GM23338 (cell line): ENCODE measurements around the gene ATXN7L1. TPM values are rescaled to one million over a fixed set of nuclear protein-coding genes. Genes with fewer than 3 reads are reported as not detected.

Experiments used
- ATAC-seq: fragments of 200-7000 bp; cut with Tn5 transposase; 3 replicates; pipeline ENCODE4 v1.9.1; 2020
- DNase-seq: peaks from one replicate; pipeline ENCODE4 v3.0.0-alpha.2; 2015; ENCODE audit warnings: low spot score
- H2AFZ ChIP-seq: fragments of 200-600 bp; sonication (generic); 2 replicates; pipeline ENCODE4 v1.8.0; 2016; ENCODE audit warnings: antibody characterized with exemption, mild to moderate bottlenecking, moderate library complexity
- H3F3A ChIP-seq: fragments of 200-600 bp; sonication (generic); replicated peaks from 2 replicates; pipeline ENCODE4 v1.8.0; 2017; ENCODE audit warnings: antibody characterized with exemption, mixed run types, low read depth
- H3K27ac ChIP-seq: fragments of 200-600 bp; sonication (generic); 2 replicates; pipeline ENCODE4 v1.6.1; 2016; ENCODE audit warnings: low read depth
- H3K27me3 ChIP-seq: fragments of 200-600 bp; sonication (generic); 2 replicates; pipeline ENCODE4 v1.8.0; 2016; ENCODE audit warnings: mild to moderate bottlenecking, mixed run types, moderate library complexity; ENCODE audit not compliant: insufficient read depth
- H3K36me3 ChIP-seq: fragments of 200-600 bp; sonication (generic); 2 replicates; pipeline ENCODE4 v1.8.0; 2016; ENCODE audit warnings: mild to moderate bottlenecking; ENCODE audit not compliant: insufficient read depth
- H3K4me1 ChIP-seq: fragments of 200-600 bp; sonication (generic); 2 replicates; pipeline ENCODE4 v1.8.0; 2016; ENCODE audit warnings: mild to moderate bottlenecking, moderate library complexity; ENCODE audit not compliant: insufficient read depth
- H3K4me2 ChIP-seq: fragments of 200-600 bp; sonication (generic); 2 replicates; pipeline ENCODE4 v1.7.1; 2017; ENCODE audit warnings: mixed run types
- H3K4me3 ChIP-seq: fragments of 200-600 bp; sonication (generic); 2 replicates; pipeline ENCODE4 v1.6.1; 2016; ENCODE audit warnings: mixed run types
- H3K79me2 ChIP-seq: fragments of 200-600 bp; sonication (generic); replicated peaks from 2 replicates; pipeline ENCODE4 v1.8.0; 2017; ENCODE audit warnings: mild to moderate bottlenecking; ENCODE audit not compliant: insufficient read depth
- H3K9me2 ChIP-seq: fragments of 200-600 bp; sonication (generic); 2 replicates; pipeline ENCODE4 v1.8.0; 2017; ENCODE audit not compliant: insufficient read depth
- H4K20me1 ChIP-seq: fragments of 200-600 bp; sonication (generic); replicated peaks from 2 replicates; pipeline ENCODE4 v1.8.0; 2017; ENCODE audit warnings: mild to moderate bottlenecking; ENCODE audit not compliant: insufficient read depth
- H3K27ac Mint-ChIP-seq: 2 replicates; pipeline ENCODE4 v1.8.0; 2020; ENCODE audit warnings: inconsistent platforms, mild to moderate bottlenecking, moderate library complexity, mixed read lengths
- H3K27me3 Mint-ChIP-seq: 3 replicates; pipeline ENCODE4 v1.8.0; 2022; ENCODE audit warnings: low read depth, mild to moderate bottlenecking, moderate library complexity, mixed read lengths, inconsistent platforms; ENCODE audit not compliant: insufficient read depth, poor library complexity
- H3K36me3 Mint-ChIP-seq: 3 replicates; pipeline ENCODE4 v1.8.0; 2021; ENCODE audit warnings: low read depth, mild to moderate bottlenecking, inconsistent platforms, moderate library complexity, mixed read lengths
- H3K4me1 Mint-ChIP-seq: 3 replicates; pipeline ENCODE4 v1.8.0; 2020; ENCODE audit warnings: mild to moderate bottlenecking, inconsistent platforms, mixed read lengths
- H3K4me3 Mint-ChIP-seq: 3 replicates; pipeline ENCODE4 v1.8.0; 2021; ENCODE audit warnings: moderate library complexity, mild to moderate bottlenecking, inconsistent platforms, mixed read lengths
- H3K9me3 Mint-ChIP-seq: 3 replicates; pipeline ENCODE4 v1.8.0; 2020; ENCODE audit warnings: moderate library complexity, mild to moderate bottlenecking, inconsistent platforms, mixed read lengths
- CREB1 ChIP-seq: fragments of 250-450 bp; sonication (Bioruptor Pico); IDR thresholded peaks from 2 replicates; pipeline ENCODE4 v1.5.0; 2020; ENCODE audit warnings: low read depth, mild to moderate bottlenecking, moderate library complexity
- EZH2 ChIP-seq: fragments of 200-600 bp; sonication (generic); IDR thresholded peaks from one replicate; pipeline ENCODE4 v1.8.0; 2017; ENCODE audit warnings: antibody characterized with exemption, mild to moderate bottlenecking, low read depth; ENCODE audit not compliant: unreplicated experiment
- EZH2phosphoT487 ChIP-seq: fragments of 200-600 bp; sonication (generic); IDR thresholded peaks from one replicate; pipeline ENCODE4 v1.8.1; 2018; ENCODE audit warnings: antibody characterized with exemption; ENCODE audit not compliant: unreplicated experiment
- JUNB ChIP-seq: IDR thresholded peaks from one replicate; pipeline ENCODE4 v1.6.1; 2016; ENCODE audit warnings: antibody characterized with exemption; ENCODE audit not compliant: unreplicated experiment
- NANOG ChIP-seq: IDR thresholded peaks from 2 replicates; pipeline ENCODE4 v1.6.1; 2016; ENCODE audit warnings: antibody characterized with exemption, borderline replicate concordance
- polyA plus RNA-seq: library from polyadenylated mRNA; unstranded; fragments of >200 nt; fragmentation: Nextera tagmentation; extraction: Ambion mirVana; gene quantifications from 2 replicates; pipeline ENCODE4 v1.2.1, GENCODE V29; 2016
- total RNA-seq: library from RNA; depleted of rRNA; stranded (reverse); fragments of >200 nt; shearing (Covaris generic); gene quantifications from 2 replicates; pipeline ENCODE4 v1.2.3, GENCODE V29; 2014
- TF ChIP-seq, protein P1 (sequence below): fragments of 250-450 bp; sonication (Bioruptor Pico); IDR thresholded peaks from 2 replicates; pipeline ENCODE4 v1.5.0; 2020; ENCODE audit warnings: mild to moderate bottlenecking, moderate library complexity
- TF ChIP-seq, protein P2 (sequence below): IDR thresholded peaks from one replicate; pipeline ENCODE4 v1.6.1; 2018; ENCODE audit warnings: antibody characterized with exemption; ENCODE audit not compliant: unreplicated experiment
- TF ChIP-seq, protein P3 (sequence below), 2 experiments: fragments of 200-600 bp in 1 of 2; sonication (generic) in 1 of 2; conservative IDR thresholded peaks; 2 replicates each; pipeline versions ENCODE4 v1.5.1 to v1.6.1; 2016 to 2017; ENCODE audit warnings: antibody characterized with exemption in 2 of 2, low read depth in 2 of 2, mild to moderate bottlenecking in 2 of 2, moderate library complexity in 1 of 2

The ATXN7L1 gene
- total and polyA plus RNA-seq, 2 experiments from 2014 or later: 22.8 to 29.8 TPM

DNA sequence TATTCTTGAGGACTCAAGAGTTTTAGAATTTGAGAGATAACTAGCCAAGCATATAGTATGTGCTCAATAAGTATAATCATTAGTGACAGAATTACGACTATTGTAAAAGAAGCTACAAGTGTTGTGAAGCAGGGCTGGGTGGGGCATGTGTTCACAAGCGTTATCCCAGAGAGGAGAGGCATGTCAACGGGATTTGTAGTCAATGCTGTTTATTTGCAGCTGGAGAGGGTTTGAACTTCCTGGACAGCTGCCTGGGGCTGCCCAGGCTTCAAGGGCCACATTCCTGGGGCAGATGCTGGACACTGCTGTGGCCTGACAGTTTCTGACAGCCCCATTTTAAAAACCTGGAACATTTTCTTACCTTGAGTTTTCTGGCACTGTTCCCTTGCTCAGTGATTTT, 49.7 kb upstream of the ATXN7L1 start (continued):
- TF ChIP-seq, protein P1, sequence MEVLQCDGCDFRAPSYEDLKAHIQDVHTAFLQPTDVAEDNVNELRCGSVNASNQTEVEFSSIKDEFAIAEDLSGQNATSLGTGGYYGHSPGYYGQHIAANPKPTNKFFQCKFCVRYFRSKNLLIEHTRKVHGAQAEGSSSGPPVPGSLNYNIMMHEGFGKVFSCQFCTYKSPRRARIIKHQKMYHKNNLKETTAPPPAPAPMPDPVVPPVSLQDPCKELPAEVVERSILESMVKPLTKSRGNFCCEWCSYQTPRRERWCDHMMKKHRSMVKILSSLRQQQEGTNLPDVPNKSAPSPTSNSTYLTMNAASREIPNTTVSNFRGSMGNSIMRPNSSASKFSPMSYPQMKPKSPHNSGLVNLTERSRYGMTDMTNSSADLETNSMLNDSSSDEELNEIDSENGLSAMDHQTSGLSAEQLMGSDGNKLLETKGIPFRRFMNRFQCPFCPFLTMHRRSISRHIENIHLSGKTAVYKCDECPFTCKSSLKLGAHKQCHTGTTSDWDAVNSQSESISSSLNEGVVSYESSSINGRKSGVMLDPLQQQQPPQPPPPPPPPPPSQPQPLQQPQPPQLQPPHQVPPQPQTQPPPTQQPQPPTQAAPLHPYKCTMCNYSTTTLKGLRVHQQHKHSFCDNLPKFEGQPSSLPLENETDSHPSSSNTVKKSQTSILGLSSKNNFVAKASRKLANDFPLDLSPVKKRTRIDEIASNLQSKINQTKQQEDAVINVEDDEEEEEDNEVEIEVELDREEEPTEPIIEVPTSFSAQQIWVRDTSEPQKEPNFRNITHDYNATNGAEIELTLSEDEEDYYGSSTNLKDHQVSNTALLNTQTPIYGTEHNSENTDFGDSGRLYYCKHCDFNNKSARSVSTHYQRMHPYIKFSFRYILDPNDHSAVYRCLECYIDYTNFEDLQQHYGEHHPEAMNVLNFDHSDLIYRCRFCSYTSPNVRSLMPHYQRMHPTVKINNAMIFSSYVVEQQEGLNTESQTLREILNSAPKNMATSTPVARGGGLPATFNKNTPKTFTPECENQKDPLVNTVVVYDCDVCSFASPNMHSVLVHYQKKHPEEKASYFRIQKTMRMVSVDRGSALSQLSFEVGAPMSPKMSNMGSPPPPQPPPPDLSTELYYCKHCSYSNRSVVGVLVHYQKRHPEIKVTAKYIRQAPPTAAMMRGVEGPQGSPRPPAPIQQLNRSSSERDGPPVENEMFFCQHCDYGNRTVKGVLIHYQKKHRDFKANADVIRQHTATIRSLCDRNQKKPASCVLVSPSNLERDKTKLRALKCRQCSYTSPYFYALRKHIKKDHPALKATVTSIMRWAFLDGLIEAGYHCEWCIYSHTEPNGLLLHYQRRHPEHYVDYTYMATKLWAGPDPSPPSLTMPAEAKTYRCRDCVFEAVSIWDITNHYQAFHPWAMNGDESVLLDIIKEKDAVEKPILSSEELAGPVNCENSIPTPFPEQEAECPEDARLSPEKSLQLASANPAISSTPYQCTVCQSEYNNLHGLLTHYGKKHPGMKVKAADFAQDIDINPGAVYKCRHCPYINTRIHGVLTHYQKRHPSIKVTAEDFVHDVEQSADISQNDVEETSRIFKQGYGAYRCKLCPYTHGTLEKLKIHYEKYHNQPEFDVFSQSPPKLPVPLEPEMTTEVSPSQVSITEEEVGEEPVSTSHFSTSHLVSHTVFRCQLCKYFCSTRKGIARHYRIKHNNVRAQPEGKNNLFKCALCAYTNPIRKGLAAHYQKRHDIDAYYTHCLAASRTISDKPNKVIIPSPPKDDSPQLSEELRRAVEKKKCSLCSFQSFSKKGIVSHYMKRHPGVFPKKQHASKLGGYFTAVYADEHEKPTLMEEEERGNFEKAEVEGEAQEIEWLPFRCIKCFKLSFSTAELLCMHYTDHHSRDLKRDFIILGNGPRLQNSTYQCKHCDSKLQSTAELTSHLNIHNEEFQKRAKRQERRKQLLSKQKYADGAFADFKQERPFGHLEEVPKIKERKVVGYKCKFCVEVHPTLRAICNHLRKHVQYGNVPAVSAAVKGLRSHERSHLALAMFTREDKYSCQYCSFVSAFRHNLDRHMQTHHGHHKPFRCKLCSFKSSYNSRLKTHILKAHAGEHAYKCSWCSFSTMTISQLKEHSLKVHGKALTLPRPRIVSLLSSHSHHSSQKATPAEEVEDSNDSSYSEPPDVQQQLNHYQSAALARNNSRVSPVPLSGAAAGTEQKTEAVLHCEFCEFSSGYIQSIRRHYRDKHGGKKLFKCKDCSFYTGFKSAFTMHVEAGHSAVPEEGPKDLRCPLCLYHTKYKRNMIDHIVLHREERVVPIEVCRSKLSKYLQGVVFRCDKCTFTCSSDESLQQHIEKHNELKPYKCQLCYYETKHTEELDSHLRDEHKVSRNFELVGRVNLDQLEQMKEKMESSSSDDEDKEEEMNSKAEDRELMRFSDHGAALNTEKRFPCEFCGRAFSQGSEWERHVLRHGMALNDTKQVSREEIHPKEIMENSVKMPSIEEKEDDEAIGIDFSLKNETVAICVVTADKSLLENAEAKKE (CRISPR knock-in tag): no peak
- TF ChIP-seq EZH2 (no peak), CREB1 (no peak)

DNA sequence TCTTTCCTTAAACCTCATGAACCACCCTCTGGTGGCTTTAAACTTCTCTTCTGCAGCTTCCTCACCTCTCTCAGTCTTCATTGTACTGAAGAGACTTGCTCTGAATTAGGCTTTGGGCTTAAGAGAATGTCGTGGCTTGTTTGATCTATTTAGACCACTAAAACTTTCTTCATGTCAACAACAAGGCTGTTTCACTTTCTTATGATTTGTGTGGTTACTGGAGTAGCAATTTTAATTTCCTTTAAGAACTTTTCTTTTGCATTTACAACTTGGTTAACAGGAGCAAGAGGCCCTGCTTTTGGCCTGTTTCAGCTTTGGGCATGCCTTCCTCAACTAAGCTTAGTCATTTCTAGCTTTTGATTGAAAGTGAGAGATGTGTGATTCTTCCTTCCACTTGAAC, 48.5 kb upstream of the ATXN7L1 start:
- Mint-ChIP-seq H3K4me1 (no peaks in the 10 kb centered on the region; the same call in 2 of the 3 replicates), H3K9me3 (peaks cover 11% of the 10 kb centered on the region; the same call in 2 of the 3 replicates), H3K27me3 (no peaks in the 10 kb centered on the region), H3K36me3 (peaks cover 42% of the 10 kb centered on the region), H3K27ac (no peak overlapping the region), H3K4me3 (no peak overlapping the region)
- Histone ChIP-seq H3K4me3 (no peak overlapping the region), H3F3A (no peaks in the 10 kb centered on the region), H2AFZ (no peak overlapping the region), H3K27me3 (no peaks in the 10 kb centered on the region), H3K4me1 (no peaks in the 10 kb centered on the region), H3K4me2 (no peak overlapping the region), H3K36me3 (peaks cover 4% of the 10 kb centered on the region), H4K20me1 (no peaks in the 10 kb centered on the region), H3K27ac (no peak overlapping the region), H3K9me2 (no peaks in the 10 kb centered on the region), H3K79me2 (no peaks in the 10 kb centered on the region)
- no peak for TF ChIP-seq CREB1
- TF ChIP-seq JUNB: no peak
- TF ChIP-seq, protein P2, sequence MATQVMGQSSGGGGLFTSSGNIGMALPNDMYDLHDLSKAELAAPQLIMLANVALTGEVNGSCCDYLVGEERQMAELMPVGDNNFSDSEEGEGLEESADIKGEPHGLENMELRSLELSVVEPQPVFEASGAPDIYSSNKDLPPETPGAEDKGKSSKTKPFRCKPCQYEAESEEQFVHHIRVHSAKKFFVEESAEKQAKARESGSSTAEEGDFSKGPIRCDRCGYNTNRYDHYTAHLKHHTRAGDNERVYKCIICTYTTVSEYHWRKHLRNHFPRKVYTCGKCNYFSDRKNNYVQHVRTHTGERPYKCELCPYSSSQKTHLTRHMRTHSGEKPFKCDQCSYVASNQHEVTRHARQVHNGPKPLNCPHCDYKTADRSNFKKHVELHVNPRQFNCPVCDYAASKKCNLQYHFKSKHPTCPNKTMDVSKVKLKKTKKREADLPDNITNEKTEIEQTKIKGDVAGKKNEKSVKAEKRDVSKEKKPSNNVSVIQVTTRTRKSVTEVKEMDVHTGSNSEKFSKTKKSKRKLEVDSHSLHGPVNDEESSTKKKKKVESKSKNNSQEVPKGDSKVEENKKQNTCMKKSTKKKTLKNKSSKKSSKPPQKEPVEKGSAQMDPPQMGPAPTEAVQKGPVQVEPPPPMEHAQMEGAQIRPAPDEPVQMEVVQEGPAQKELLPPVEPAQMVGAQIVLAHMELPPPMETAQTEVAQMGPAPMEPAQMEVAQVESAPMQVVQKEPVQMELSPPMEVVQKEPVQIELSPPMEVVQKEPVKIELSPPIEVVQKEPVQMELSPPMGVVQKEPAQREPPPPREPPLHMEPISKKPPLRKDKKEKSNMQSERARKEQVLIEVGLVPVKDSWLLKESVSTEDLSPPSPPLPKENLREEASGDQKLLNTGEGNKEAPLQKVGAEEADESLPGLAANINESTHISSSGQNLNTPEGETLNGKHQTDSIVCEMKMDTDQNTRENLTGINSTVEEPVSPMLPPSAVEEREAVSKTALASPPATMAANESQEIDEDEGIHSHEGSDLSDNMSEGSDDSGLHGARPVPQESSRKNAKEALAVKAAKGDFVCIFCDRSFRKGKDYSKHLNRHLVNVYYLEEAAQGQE: no peak
- TF ChIP-seq, protein P3, sequence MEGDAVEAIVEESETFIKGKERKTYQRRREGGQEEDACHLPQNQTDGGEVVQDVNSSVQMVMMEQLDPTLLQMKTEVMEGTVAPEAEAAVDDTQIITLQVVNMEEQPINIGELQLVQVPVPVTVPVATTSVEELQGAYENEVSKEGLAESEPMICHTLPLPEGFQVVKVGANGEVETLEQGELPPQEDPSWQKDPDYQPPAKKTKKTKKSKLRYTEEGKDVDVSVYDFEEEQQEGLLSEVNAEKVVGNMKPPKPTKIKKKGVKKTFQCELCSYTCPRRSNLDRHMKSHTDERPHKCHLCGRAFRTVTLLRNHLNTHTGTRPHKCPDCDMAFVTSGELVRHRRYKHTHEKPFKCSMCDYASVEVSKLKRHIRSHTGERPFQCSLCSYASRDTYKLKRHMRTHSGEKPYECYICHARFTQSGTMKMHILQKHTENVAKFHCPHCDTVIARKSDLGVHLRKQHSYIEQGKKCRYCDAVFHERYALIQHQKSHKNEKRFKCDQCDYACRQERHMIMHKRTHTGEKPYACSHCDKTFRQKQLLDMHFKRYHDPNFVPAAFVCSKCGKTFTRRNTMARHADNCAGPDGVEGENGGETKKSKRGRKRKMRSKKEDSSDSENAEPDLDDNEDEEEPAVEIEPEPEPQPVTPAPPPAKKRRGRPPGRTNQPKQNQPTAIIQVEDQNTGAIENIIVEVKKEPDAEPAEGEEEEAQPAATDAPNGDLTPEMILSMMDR (conservative IDR thresholded peaks at IDR 0.05; ENCODE audit: low read depth in 2 of 2): no peak
- no peak for TF ChIP-seq NANOG
- no peak for TF ChIP-seq EZH2phosphoT487
- no peak for DNase-seq
- ATAC-seq: no peak
